SK-N-SH (cell line): Measurements from ENCODE around the gene E4F1. TPM values are rescaled to one million over a fixed set of nuclear protein-coding genes. Genes with fewer than 3 reads are reported as not detected.

Source experiments
- CTCF ChIA-PET: fragments of 300-600, 350-600 bp; formaldehyde crosslinking; extraction: SDS; loops from one replicate; lab custom pipeline; 2021; lab: Yijun Ruan, JAX
- POLR2A ChIA-PET: fragments of 350-600 bp; sonication (Branson Sonifier 250); formaldehyde crosslinking; extraction: SDS; loops from one replicate; lab custom pipeline; 2020; ENCODE audit warnings: antibody characterized with exemption, inconsistent platforms; lab: Yijun Ruan, JAX
- DNase-seq: peaks from one replicate; pipeline ENCODE4 v3.0.0; 2012
- H2AFZ ChIP-seq: fragments of 200-600 bp; sonication (generic); 2 replicates; pipeline ENCODE4 v1.8.1; 2016; ENCODE audit warnings: antibody characterized with exemption, mild to moderate bottlenecking, low read depth
- H3F3A ChIP-seq: fragments of 200-600 bp; sonication (generic); replicated peaks from 2 replicates; pipeline ENCODE3; 2016; ENCODE audit warnings: antibody characterized with exemption, mild to moderate bottlenecking; ENCODE audit not compliant: insufficient read depth
- H3K27ac ChIP-seq, 2 experiments: fragments of 200-500 bp in 1 of 2; fragments of 200-600 bp in 1 of 2; sonication (Bioruptor generic) in 1 of 2; sonication (generic), shearing (Covaris generic) in 1 of 2; 2 replicates each; pipeline versions ENCODE4 v1.5.1 to v1.6.1; 2014 to 2016; ENCODE audit warnings: low read depth in 2 of 2, inconsistent platforms in 1 of 2, low read length in 1 of 2, mild to moderate bottlenecking in 1 of 2, mixed read lengths in 1 of 2
- H3K27me3 ChIP-seq: fragments of 200-600 bp; sonication (generic), shearing (Covaris generic); 2 replicates; pipeline ENCODE4 v1.6.1; 2016; ENCODE audit warnings: mixed run types; ENCODE audit not compliant: insufficient read depth
- H3K36me3 ChIP-seq, 2 experiments: fragments of 200-500 bp in 1 of 2; fragments of 200-600 bp in 1 of 2; sonication (Bioruptor generic) in 1 of 2; sonication (generic) in 1 of 2; replicated peaks in 1 of 2; 2 replicates each; pipeline versions ENCODE3 to v1.5.1; 2014 to 2016; ENCODE audit warnings: low read length in 1 of 2, mild to moderate bottlenecking in 1 of 2; ENCODE audit not compliant: insufficient read depth in 2 of 2, control insufficient read depth in 1 of 2
- H3K4me1 ChIP-seq, 2 experiments: fragments of 200-500 bp in 1 of 2; fragments of 200-600 bp in 1 of 2; sonication (Bioruptor generic) in 1 of 2; sonication (generic), shearing (Covaris generic) in 1 of 2; 2 replicates each; pipeline versions ENCODE4 v1.5.1 to v1.6.1; 2014 to 2016; ENCODE audit warnings: low read depth in 1 of 2, low read length in 1 of 2, mixed run types in 1 of 2; ENCODE audit not compliant: insufficient read depth in 2 of 2, control insufficient read depth in 1 of 2
- H3K4me2 ChIP-seq: fragments of 200-600 bp; sonication (generic), shearing (Covaris generic); 2 replicates; pipeline ENCODE4 v1.6.1; 2017; ENCODE audit warnings: mixed run types
- H3K4me3 ChIP-seq, 2 experiments: fragments of 200-500 bp in 1 of 2; fragments of 200-600 bp in 1 of 2; sonication (Bioruptor generic) in 1 of 2; sonication (generic), shearing (Covaris generic) in 1 of 2; 2 replicates each; pipeline versions ENCODE4 v1.5.1 to v1.8.1; 2014 to 2016; ENCODE audit warnings: low read depth in 2 of 2, inconsistent platforms in 1 of 2, low read length in 1 of 2, mild to moderate bottlenecking in 1 of 2, mixed read lengths in 1 of 2, moderate library complexity in 1 of 2
- H3K79me2 ChIP-seq: fragments of 200-600 bp; sonication (generic); 2 replicates; pipeline ENCODE4 v1.8.1; 2017; ENCODE audit warnings: mild to moderate bottlenecking; ENCODE audit not compliant: insufficient read depth
- H3K9ac ChIP-seq: fragments of 200-600 bp; sonication (generic); 2 replicates; pipeline ENCODE4 v1.6.1; 2017; ENCODE audit warnings: mixed run types
- H3K9me2 ChIP-seq: fragments of 200-600 bp; sonication (generic); 2 replicates; pipeline ENCODE4 v1.6.1; 2017; ENCODE audit warnings: mixed run types
- H3K9me3 ChIP-seq: fragments of 200-600 bp; sonication (generic); 2 replicates; pipeline ENCODE4 v1.6.1; 2017; ENCODE audit warnings: mixed run types, mild to moderate bottlenecking, moderate library complexity
- H4K20me1 ChIP-seq: fragments of 200-600 bp; sonication (generic); 2 replicates; pipeline ENCODE4 v1.6.1; 2017; ENCODE audit warnings: mild to moderate bottlenecking, mixed run types; ENCODE audit not compliant: insufficient read depth
- FOXJ3 ChIP-seq: sonication (generic); formaldehyde crosslinking; IDR thresholded peaks from 2 replicates; pipeline ENCODE4 v1.5.1; 2020; ENCODE audit warnings: mild to moderate bottlenecking, missing genetic modification reagents
- FOXM1 ChIP-seq: IDR thresholded peaks from 2 replicates; pipeline ENCODE4 v1.4.0; 2012; ENCODE audit warnings: low read depth, mild to moderate bottlenecking
- IRF3 ChIP-seq: fragments of 150-350 bp; IDR thresholded peaks from 2 replicates; pipeline ENCODE4 v1.6.1; 2016; ENCODE audit warnings: mild to moderate bottlenecking, low read depth, low read length
- JUND ChIP-seq: IDR thresholded peaks from 2 replicates; pipeline ENCODE4 v1.4.0; 2012
- MAX ChIP-seq: IDR thresholded peaks from 2 replicates; pipeline ENCODE4 v1.4.0; 2012; ENCODE audit warnings: low read depth
- MXI1 ChIP-seq: IDR thresholded peaks from 2 replicates; pipeline ENCODE4 v1.6.1; 2012; ENCODE audit warnings: mild to moderate bottlenecking, low read depth, low read length, improper control_type of control experiment
- NFIC ChIP-seq: IDR thresholded peaks from 2 replicates; pipeline ENCODE4 v1.4.0; 2012; ENCODE audit warnings: borderline replicate concordance
- NRF1 ChIP-seq: IDR thresholded peaks from 2 replicates; pipeline ENCODE4 v1.6.1; 2012; ENCODE audit warnings: low read depth, mild to moderate bottlenecking, low read length
- PBX3 ChIP-seq: IDR thresholded peaks from 2 replicates; pipeline ENCODE4; 2012
- POLR2AphosphoS5 ChIP-seq: IDR thresholded peaks from 2 replicates; pipeline ENCODE4 v1.6.1; 2012; ENCODE audit warnings: low read depth, low read length
- RAD21 ChIP-seq: IDR thresholded peaks from 2 replicates; pipeline ENCODE4 v1.6.1; 2012; ENCODE audit warnings: mild to moderate bottlenecking, low read length
- RXRA ChIP-seq: IDR thresholded peaks from 2 replicates; pipeline ENCODE4 v1.4.0; 2012; ENCODE audit warnings: low read depth, mild to moderate bottlenecking, borderline replicate concordance
- SIN3A ChIP-seq: IDR thresholded peaks from 2 replicates; pipeline ENCODE4 v1.6.1; 2012; ENCODE audit warnings: low read depth, mild to moderate bottlenecking, low read length, moderate library complexity, borderline replicate concordance
- SMC3 ChIP-seq: IDR thresholded peaks from 2 replicates; pipeline ENCODE4 v1.6.1; 2012; ENCODE audit warnings: low read depth, low read length, improper control_type of control experiment
- TAF1 ChIP-seq: IDR thresholded peaks from 2 replicates; pipeline ENCODE4 v1.6.1; 2012; ENCODE audit warnings: low read depth, mild to moderate bottlenecking, low read length, moderate library complexity, borderline replicate concordance
- USF2 ChIP-seq: fragments of 150-350 bp; IDR thresholded peaks from 2 replicates; pipeline ENCODE4 v1.6.1; 2017; ENCODE audit warnings: antibody characterized with exemption, low read length, low read depth, borderline replicate concordance
- ZBTB33 ChIP-seq: IDR thresholded peaks from 2 replicates; pipeline ENCODE4 v1.4.0; 2012; ENCODE audit warnings: low read depth, borderline replicate concordance
- WGBS: methylation state at CpG from one replicate; pipeline ENCODE4 v1.1.6; 2017; ENCODE audit warnings: low lambda C conversion rate; 5-methylcytosine and 5-hydroxymethylcytosine counted together
- polyA plus RNA-seq, 3 experiments: library from polyadenylated mRNA; depleted of rRNA; stranded (reverse); fragments of >200 nt; gene quantifications; 2 replicates each; pipeline ENCODE4 v1.2.3, GENCODE V29; 2012

The E4F1 gene
- polyA plus RNA-seq, 1 of the 3 experiments (the other 2 are of a cell fraction), result 33.0 TPM

GRCh38 chr16:2229632-2230250 lies 6.3 kb downstream of the E4F1 start:
- TF ChIP-seq JUND (no peak), RXRA (no peak), MXI1 (no peak), RAD21 (no peak), PBX3 (no peak), IRF3 (no peak), ZBTB33 (no peak), MAX (no peak), NFIC (no peak), TAF1 (no peak), SMC3 (no peak), NRF1 (no peak), USF2 (no peak), FOXJ3 (CRISPR knock-in tag) (no peak), SIN3A (no peak), POLR2AphosphoS5 (no peak), FOXM1 (no peak)
- TF ChIP-seq, all 33 proteins: peak for 0
- peaks cover 0 to 2% of the 10 kb centered on the region in 2 experiments; a peak in 1 of 4 replicates for H3K4me1 ChIP-seq
- no peak overlapping the region for H2AFZ ChIP-seq
- peaks cover 30% of the 10 kb centered on the region for H4K20me1 ChIP-seq
- no peak overlapping the region for H3K4me2 ChIP-seq
- CTCF ChIA-PET, result interaction anchor here (0.7 to 1.6 kb wide), 2 partner anchors 12 to 439 kb away, joined by 3 to 5 read pairs; no protein-coding TSS in a partner anchor
- no peak for DNase-seq
- H3K27ac ChIP-seq, result no peak overlapping the region
- 96% methylated on average over 16 of the region's 23 CpGs for WGBS
- H3K79me2 ChIP-seq, result peaks cover 38% of the 10 kb centered on the region
- no peak overlapping the region for H3K4me3 ChIP-seq
- H3K9ac ChIP-seq, result no peak overlapping the region
- H3K27me3 ChIP-seq, result no peaks in the 10 kb centered on the region
- no peaks in the 10 kb centered on the region for H3K9me2 ChIP-seq
- H3F3A ChIP-seq, result no peaks in the 10 kb centered on the region
- peaks cover 0 to 61% of the 10 kb centered on the region in 2 experiments for H3K36me3 ChIP-seq
- POLR2A ChIA-PET, result no interaction called here
- H3K9me3 ChIP-seq, result no peaks in the 10 kb centered on the region
